Neural cell (in vitro differentiated cells): Measurements from ENCODE around the gene BCAR3. TPM values are rescaled to one million over a fixed set of nuclear protein-coding genes. Genes with fewer than 3 reads are reported as not detected.

Source experiments
- H2AFZ ChIP-seq: fragments of 200-600, 300-800 bp; sonication (generic), shearing (Covaris generic); 2 replicates; pipeline ENCODE4 v1.6.0; 2014; ENCODE audit warnings: low read depth, mild to moderate bottlenecking, antibody characterized with exemption, low read length, moderate library complexity
- H3F3A ChIP-seq: fragments of 200-600 bp; shearing (Covaris generic); 2 replicates; pipeline ENCODE4 v1.6.1; 2016; ENCODE audit warnings: mild to moderate bottlenecking, moderate library complexity, mixed read lengths, antibody characterized with exemption, low read length; ENCODE audit not compliant: insufficient read depth, poor library complexity, severe bottlenecking
- H3K27ac ChIP-seq: fragments of 200-600, 300-800 bp; sonication (generic), shearing (Covaris generic); 2 replicates; pipeline ENCODE4 v1.5.1; 2014; ENCODE audit warnings: mild to moderate bottlenecking, low read length, moderate library complexity
- H3K27me3 ChIP-seq: fragments of 300-800, 200-600 bp; sonication (generic), shearing (Covaris generic); 2 replicates; pipeline ENCODE4 v1.6.0; 2014; ENCODE audit warnings: mild to moderate bottlenecking, low read depth, low read length, moderate library complexity; ENCODE audit not compliant: insufficient read depth
- H3K36me3 ChIP-seq: fragments of 300-800, 200-600 bp; sonication (generic), shearing (Covaris generic); 2 replicates; pipeline ENCODE4 v1.5.1; 2014; ENCODE audit warnings: mild to moderate bottlenecking, antibody characterized with exemption, low read length, moderate library complexity; ENCODE audit not compliant: insufficient read depth
- H3K4me2 ChIP-seq: fragments of 300-800, 200-600 bp; sonication (generic), shearing (Covaris generic); 2 replicates; pipeline ENCODE4 v1.6.0; 2014; ENCODE audit warnings: mild to moderate bottlenecking, low read length
- H3K4me3 ChIP-seq: fragments of 300-800, 200-600 bp; sonication (generic), shearing (Covaris generic); 2 replicates; pipeline ENCODE4 v1.5.1; 2014; ENCODE audit warnings: mild to moderate bottlenecking, low read length, moderate library complexity
- H3K79me2 ChIP-seq: fragments of 200-600 bp; shearing (Covaris generic); replicated peaks from 2 replicates; pipeline ENCODE4 v1.6.0; 2014; ENCODE audit warnings: mild to moderate bottlenecking, low read length, moderate library complexity; ENCODE audit not compliant: insufficient read depth
- H3K9ac ChIP-seq: fragments of 300-800, 200-600 bp; sonication (generic), shearing (Covaris generic); 2 replicates; pipeline ENCODE4 v1.6.1; 2016; ENCODE audit warnings: mild to moderate bottlenecking, low read length, mixed read lengths
- H3K9me2 ChIP-seq: fragments of 200-600 bp; shearing (Covaris generic); 2 replicates; pipeline ENCODE4 v1.6.1; 2016; ENCODE audit warnings: mild to moderate bottlenecking, low read length, mixed read lengths; ENCODE audit not compliant: insufficient read depth
- H3K9me3 ChIP-seq: fragments of 200-600, 300-800 bp; sonication (generic), shearing (Covaris generic); 2 replicates; pipeline ENCODE4 v1.6.1; 2016; ENCODE audit warnings: mild to moderate bottlenecking, mixed run types, low read length, moderate library complexity, mixed read lengths
- H4K20me1 ChIP-seq: fragments of 200-600 bp; shearing (Covaris generic); 2 replicates; pipeline ENCODE4 v1.6.1; 2016; ENCODE audit warnings: mild to moderate bottlenecking, mixed run types; ENCODE audit not compliant: insufficient read depth
- CTCF ChIP-seq: fragments of 450-650 bp; IDR thresholded peaks from 2 replicates; pipeline ENCODE4 v1.5.1; 2014; ENCODE audit warnings: antibody characterized with exemption, mild to moderate bottlenecking, moderate library complexity; ENCODE audit not compliant: poor library complexity, severe bottlenecking
- EP300 ChIP-seq: fragments of 450-650 bp; conservative IDR thresholded peaks from 2 replicates; pipeline ENCODE4 v1.6.1; 2014; ENCODE audit warnings: antibody characterized with exemption, mild to moderate bottlenecking, moderate library complexity; ENCODE audit not compliant: poor library complexity, severe bottlenecking
- EZH2 ChIP-seq: fragments of 200-600, 300-800 bp; shearing (Covaris generic), sonication (generic); IDR thresholded peaks from 2 replicates; pipeline ENCODE4 v1.6.1; 2014; ENCODE audit warnings: antibody characterized with exemption, low read length, borderline replicate concordance, mild to moderate bottlenecking; ENCODE audit not compliant: insufficient read depth, poor library complexity, severe bottlenecking
- MXI1 ChIP-seq: fragments of 450-650 bp; conservative IDR thresholded peaks from 2 replicates; pipeline ENCODE4 v1.6.1; 2014; ENCODE audit warnings: antibody characterized with exemption, mild to moderate bottlenecking; ENCODE audit not compliant: poor library complexity, severe bottlenecking
- POLR2AphosphoS5 ChIP-seq: IDR thresholded peaks from 2 replicates; pipeline ENCODE4 v1.6.1; 2012
- RAD21 ChIP-seq: fragments of 450-650 bp; conservative IDR thresholded peaks from 2 replicates; pipeline ENCODE4 v1.6.1; 2014; ENCODE audit warnings: antibody characterized with exemption, mild to moderate bottlenecking, moderate library complexity
- REST ChIP-seq: IDR thresholded peaks from 2 replicates; pipeline ENCODE4 v1.6.1; 2012; ENCODE audit warnings: borderline replicate concordance
- SMC3 ChIP-seq: fragments of 450-650 bp; conservative IDR thresholded peaks from 2 replicates; pipeline ENCODE4 v1.6.1; 2014; ENCODE audit warnings: antibody characterized with exemption, mild to moderate bottlenecking, moderate library complexity; ENCODE audit not compliant: poor library complexity
- TAF1 ChIP-seq: IDR thresholded peaks from 2 replicates; pipeline ENCODE4 v1.6.1; 2012; ENCODE audit warnings: low read depth
- polyA plus RNA-seq: library from polyadenylated mRNA; depleted of rRNA; stranded (reverse); fragments of >200 nt; gene quantifications from 2 replicates; pipeline ENCODE4 v1.2.3, GENCODE V29; 2014

BCAR3 gene
- polyA plus RNA-seq, 1 donor from 2014 or later, result 2.5 TPM

GRCh38 chr1:93723110-93723509 lies 41.5 kb upstream of the BCAR3 start:
- no peak overlapping the region for H3K4me3 ChIP-seq
- no peak overlapping the region for H3K4me2 ChIP-seq
- H3K27me3 ChIP-seq, result no peaks in the 10 kb centered on the region
- H3K9me2 ChIP-seq, result no peaks in the 10 kb centered on the region
- TF ChIP-seq REST (no peak), POLR2AphosphoS5 (no peak), TAF1 (no peak), SMC3 (no peak), MXI1 (no peak), CTCF (no peak), EZH2 (no peak), RAD21 (no peak), EP300 (no peak)
- no peaks in the 10 kb centered on the region for H3K9me3 ChIP-seq
- H3K79me2 ChIP-seq, result no peaks in the 10 kb centered on the region
- peak overlapping the region; percentile 19 for H3K27ac ChIP-seq
- H3K9ac ChIP-seq, result peak overlapping the region; percentile 39
- peak overlapping the region; percentile 67 for H2AFZ ChIP-seq
- H4K20me1 ChIP-seq, result no peaks in the 10 kb centered on the region
- H3K36me3 ChIP-seq, result no peaks in the 10 kb centered on the region
- H3F3A ChIP-seq, result no peaks in the 10 kb centered on the region

- no peaks in the 10 kb centered on the region for H3K9me3 ChIP-seq
- H3K27me3 ChIP-seq, result no peaks in the 10 kb centered on the region
- H3K79me2 ChIP-seq, result no peaks in the 10 kb centered on the region
- peak overlapping the region; percentile 19 for H3K27ac ChIP-seq
- H3K4me3 ChIP-seq, result no peak overlapping the region
- no peak overlapping the region for H3K4me2 ChIP-seq
- H3K9ac ChIP-seq, result peak overlapping the region; percentile 39
- H3F3A ChIP-seq, result no peaks in the 10 kb centered on the region
- no peaks in the 10 kb centered on the region for H4K20me1 ChIP-seq
- no peaks in the 10 kb centered on the region for H3K36me3 ChIP-seq
- no peak for TF ChIP-seq EZH2
- no peak for TF ChIP-seq EP300
- no peak for TF ChIP-seq REST
- no peak for TF ChIP-seq TAF1
- TF ChIP-seq POLR2AphosphoS5, result no peak
- TF ChIP-seq SMC3, result no peak
- TF ChIP-seq CTCF, result no peak
- TF ChIP-seq MXI1, result no peak
- H3K9me2 ChIP-seq, result no peaks in the 10 kb centered on the region
- peak overlapping the region; percentile 67 for H2AFZ ChIP-seq
Observed at GRCh38 chr1:93722081-93723031, 40.7 kb upstream of the BCAR3 start.
